ENCODE data around the gene PIEZO2. TPM values are rescaled to one million over a fixed set of nuclear protein-coding genes. Genes with fewer than 3 reads are reported as not detected.

The PIEZO2 gene
- total and polyA plus RNA-seq, 10 donors, result 0.42 to 13.0 (median 8.0) TPM

- H3K4me1 ChIP-seq, result peaks cover 0 to 10% (median 3%) of the 10 kb centered on the region in 6 donors
- TF ChIP-seq POLR2A (IDR thresholded peaks at IDR 0.05) (no peak), POLR2AphosphoS5 (IDR thresholded peaks at IDR 0.05) (no peak), CTCF (IDR thresholded peaks at IDR 0.05 in 8 of 11, conservative IDR thresholded peaks at IDR 0.05 in 3 of 11) (no peak)
- 82 to 93% (median 86%) methylated on average over 8 of the region's 8 CpGs for WGBS, 5 donors
These were observed 115.9 kb downstream of the PIEZO2 start for GRCh38 chr18:11033503-11033902.

DNA sequence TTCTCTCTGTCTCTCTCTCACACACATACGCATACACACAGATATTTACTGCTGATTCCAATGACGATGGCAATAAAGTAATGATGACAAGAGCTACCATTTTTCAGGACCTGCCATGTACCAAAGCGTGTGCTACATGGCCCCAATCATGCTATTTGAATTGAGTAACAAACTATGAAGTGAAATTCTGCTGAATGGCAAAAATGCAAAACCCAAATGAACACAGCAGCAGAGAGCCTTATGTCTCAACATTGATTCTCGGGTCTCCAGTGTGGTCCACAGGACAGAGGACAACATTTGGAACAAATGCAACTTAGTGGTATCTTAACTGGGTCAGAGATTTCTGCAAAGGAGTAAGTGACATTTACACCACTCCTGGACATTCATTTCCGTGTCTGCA is 117.4 kb downstream of the PIEZO2 start:
- H3K36me3 ChIP-seq, result no peaks in the 10 kb centered on the region
- no peaks in the 10 kb centered on the region for H3K27me3 ChIP-seq (replicated peaks in 1 of 7)
- no peaks in the 10 kb centered on the region for H3K9me3 ChIP-seq
- peaks cover 0 to 10% (median 3%) of the 10 kb centered on the region in 6 donors for H3K4me1 ChIP-seq
- no peak overlapping the region for H3K4me3 ChIP-seq
- intact Hi-C loops (cut with DNase I; ENCODE audit: low total_unique reads), result no loop called here
- TF ChIP-seq POLR2AphosphoS5 (IDR thresholded peaks at IDR 0.05) (no peak), CTCF (IDR thresholded peaks at IDR 0.05 in 8 of 11, conservative IDR thresholded peaks at IDR 0.05 in 3 of 11) (no peak), POLR2A (IDR thresholded peaks at IDR 0.05) (no peak)
- 88 to 94% (median 92%) methylated on average over 5 of the region's 5 CpGs for WGBS, 5 donors
- H3K27ac ChIP-seq, result no peak overlapping the region
- no peak for DNase-seq

More at GRCh38 chr18:11033503-11033902, 115.9 kb downstream of the PIEZO2 start:
- intact Hi-C loops (cut with DNase I; ENCODE audit: low total_unique reads), result no loop called here
- Histone ChIP-seq H3K36me3 (no peaks in the 10 kb centered on the region), H3K9me3 (no peaks in the 10 kb centered on the region), H3K27me3 (replicated peaks in 1 of 7) (no peaks in the 10 kb centered on the region), H3K4me3 (no peak overlapping the region), H3K27ac (no peak overlapping the region)
- no peak for DNase-seq

DNA sequence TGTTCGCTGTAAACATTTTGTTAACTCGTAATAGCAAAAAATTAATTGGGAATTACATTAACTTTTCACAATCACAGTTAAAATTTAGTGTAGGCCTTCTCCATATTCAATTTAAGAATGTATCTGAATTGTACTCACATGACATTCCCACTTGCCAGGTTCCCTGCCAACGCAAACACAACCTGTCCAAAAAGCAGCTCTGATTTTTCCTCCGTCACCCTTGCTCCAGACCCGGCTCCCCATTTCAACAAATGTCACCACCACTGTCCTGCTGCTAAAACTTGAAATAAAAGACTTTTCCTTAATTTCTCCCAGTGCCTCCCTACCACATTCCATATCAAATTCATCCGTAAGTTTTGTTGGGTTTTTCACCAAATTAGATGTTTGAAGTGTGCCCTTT is 120.3 kb downstream of the PIEZO2 start:
- no peak overlapping the region for H3K27ac ChIP-seq
- H3K9me3 ChIP-seq, result no peaks in the 10 kb centered on the region
- no peak overlapping the region for H3K4me3 ChIP-seq
- 87 to 97% (median 93%) methylated on average over 6 of the region's 6 CpGs for WGBS, 5 donors
- H3K27me3 ChIP-seq (replicated peaks in 1 of 7), result no peaks in the 10 kb centered on the region
- H3K4me1 ChIP-seq, result no peaks in the 10 kb centered on the region
- no peaks in the 10 kb centered on the region for H3K36me3 ChIP-seq
- intact Hi-C loops (cut with DNase I; ENCODE audit: low total_unique reads), result no loop called here
- TF ChIP-seq POLR2AphosphoS5 (IDR thresholded peaks at IDR 0.05) (no peak), POLR2A (IDR thresholded peaks at IDR 0.05) (no peak), CTCF (IDR thresholded peaks at IDR 0.05 in 8 of 11, conservative IDR thresholded peaks at IDR 0.05 in 3 of 11) (no peak)
- no peak for DNase-seq

DNA sequence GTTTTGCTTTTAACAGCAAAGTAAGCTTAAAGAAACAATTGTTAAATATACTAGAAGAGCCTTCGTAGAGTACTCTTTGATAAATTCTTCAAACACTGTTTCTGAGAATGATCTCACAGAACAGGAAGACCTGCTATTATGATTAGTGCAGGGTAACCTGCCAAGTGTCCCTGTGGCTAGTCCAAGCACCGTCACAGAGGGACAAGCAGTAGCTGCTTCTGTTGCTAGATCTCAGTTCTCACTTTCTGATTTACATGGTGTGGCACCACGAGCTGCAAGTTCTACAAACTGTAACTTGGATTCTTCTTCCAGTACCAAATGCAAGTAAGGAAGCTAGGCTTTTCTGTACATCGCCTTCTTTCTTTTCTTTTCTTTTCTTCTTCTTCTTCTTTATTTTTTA is 121.5 kb downstream of the PIEZO2 start:
- WGBS, 5 donors, result 48 to 61% (median 54%) methylated on average over 4 of the region's 4 CpGs
- intact Hi-C loops (cut with DNase I; ENCODE audit: low total_unique reads), result no loop called here
- H3K4me1 ChIP-seq, result no peaks in the 10 kb centered on the region
- no peak overlapping the region for H3K27ac ChIP-seq
- peaks cover 0 to 5% (median 0%) of the 10 kb centered on the region in 8 donors for H3K9me3 ChIP-seq
- no peak for DNase-seq
- H3K4me3 ChIP-seq, result no peak overlapping the region
- no peak for TF ChIP-seq POLR2AphosphoS5 (IDR thresholded peaks at IDR 0.05)
- TF ChIP-seq CTCF (IDR thresholded peaks at IDR 0.05 in 8 of 11, conservative IDR thresholded peaks at IDR 0.05 in 3 of 11), result no peak
- TF ChIP-seq POLR2A (IDR thresholded peaks at IDR 0.05), result no peak
- no peaks in the 10 kb centered on the region for H3K27me3 ChIP-seq (replicated peaks in 1 of 7)
- H3K36me3 ChIP-seq, result no peaks in the 10 kb centered on the region

Measured in spleen (tissue), 11 donors.